H9 (cell line): Measurements from ENCODE around the gene UBE3C. TPM values are rescaled to one million over a fixed set of nuclear protein-coding genes. Genes with fewer than 3 reads are reported as not detected.

ENCODE experiments used
- DNase-seq: peaks from one replicate; pipeline ENCODE4 v3.0.0-alpha.2; 2017
- H2AFZ ChIP-seq: one replicate; pipeline ENCODE4 v1.6.1; 2013; ENCODE audit warnings: mild to moderate bottlenecking, low read length, control low read depth, moderate library complexity
- H2AK5ac ChIP-seq: 2 replicates; pipeline ENCODE4 v1.6.1; 2013; ENCODE audit warnings: low read length, control low read depth, mixed read lengths; ENCODE audit not compliant: insufficient read length
- H2BK120ac ChIP-seq: one replicate; pipeline ENCODE4 v1.6.1; 2013; ENCODE audit warnings: low read depth, mild to moderate bottlenecking, low read length, control low read depth, inconsistent platforms; ENCODE audit not compliant: poor library complexity, severe bottlenecking
- H2BK12ac ChIP-seq: 2 replicates; pipeline ENCODE4 v1.6.1; 2013; ENCODE audit warnings: low read length, control low read depth, mixed read lengths, low read depth; ENCODE audit not compliant: insufficient read length
- H2BK15ac ChIP-seq: 2 replicates; pipeline ENCODE4 v1.6.1; 2013; ENCODE audit warnings: low read depth, low read length, control low read depth
- H2BK20ac ChIP-seq: one replicate; pipeline ENCODE4 v1.6.1; 2013; ENCODE audit warnings: low read depth, mild to moderate bottlenecking, low read length, control low read depth, inconsistent platforms; ENCODE audit not compliant: poor library complexity, severe bottlenecking
- H2BK5ac ChIP-seq: 2 replicates; pipeline ENCODE4 v1.6.1; 2013; ENCODE audit warnings: low read length, control low read depth, mixed read lengths; ENCODE audit not compliant: insufficient read length
- H3K14ac ChIP-seq: 2 replicates; pipeline ENCODE4 v1.6.1; 2013; ENCODE audit warnings: low read length, control low read depth; ENCODE audit not compliant: insufficient read depth
- H3K18ac ChIP-seq: 2 replicates; pipeline ENCODE4 v1.6.1; 2013; ENCODE audit warnings: low read depth, mild to moderate bottlenecking, mixed read lengths, low read length, control low read depth; ENCODE audit not compliant: insufficient read length
- H3K23ac ChIP-seq: 2 replicates; pipeline ENCODE4 v1.6.1; 2013; ENCODE audit warnings: low read length, control low read depth, mixed read lengths, low read depth; ENCODE audit not compliant: insufficient read length
- H3K23me2 ChIP-seq: 2 replicates; pipeline ENCODE4 v1.6.1; 2013; ENCODE audit warnings: low read depth, mild to moderate bottlenecking, mixed read lengths, low read length, control low read depth; ENCODE audit not compliant: insufficient read length, poor library complexity, severe bottlenecking
- H3K27ac ChIP-seq: 2 replicates; pipeline ENCODE4 v1.5.1; 2013; ENCODE audit warnings: low read length, control low read depth, mixed read lengths, low read depth; ENCODE audit not compliant: insufficient read length
- H3K27me3 ChIP-seq: 2 replicates; pipeline ENCODE4 v1.6.1; 2013; ENCODE audit warnings: low read length, control low read depth, inconsistent platforms; ENCODE audit not compliant: insufficient read depth
- H3K4ac ChIP-seq: 2 replicates; pipeline ENCODE4 v1.6.1; 2013; ENCODE audit warnings: low read depth, mild to moderate bottlenecking, control low read depth, inconsistent platforms, low read length, moderate library complexity
- H3K4me1 ChIP-seq: 2 replicates; pipeline ENCODE4 v1.6.1; 2013; ENCODE audit warnings: low read length, control low read depth, inconsistent platforms; ENCODE audit not compliant: insufficient read depth
- H3K4me2 ChIP-seq: 2 replicates; pipeline ENCODE4 v1.6.1; 2013; ENCODE audit warnings: low read length, control low read depth, mixed read lengths; ENCODE audit not compliant: insufficient read length, insufficient read depth
- H3K56ac ChIP-seq: 2 replicates; pipeline ENCODE4 v1.6.1; 2013; ENCODE audit warnings: low read depth, mild to moderate bottlenecking, mixed read lengths, low read length, control low read depth; ENCODE audit not compliant: insufficient read length
- H3K79me1 ChIP-seq: 2 replicates; pipeline ENCODE4 v1.6.1; 2013; ENCODE audit warnings: low read depth, mild to moderate bottlenecking, moderate library complexity, low read length, control low read depth, inconsistent platforms; ENCODE audit not compliant: insufficient read depth, poor library complexity, severe bottlenecking
- H3K79me2 ChIP-seq: 2 replicates; pipeline ENCODE4 v1.6.1; 2013; ENCODE audit warnings: low read length, control low read depth, inconsistent platforms; ENCODE audit not compliant: insufficient read depth
- H3K9ac ChIP-seq: 2 replicates; pipeline ENCODE4 v1.6.1; 2013; ENCODE audit warnings: low read length, control low read depth, mixed read lengths; ENCODE audit not compliant: insufficient read length; ENCODE audit errors: extremely low read depth
- H3K9me3 ChIP-seq: one replicate; pipeline ENCODE4 v1.6.1; 2013; ENCODE audit warnings: low read depth, low read length, inconsistent platforms; ENCODE audit not compliant: control insufficient read depth
- H3T11ph ChIP-seq: one replicate; pipeline ENCODE4 v1.6.1; 2013; ENCODE audit warnings: mild to moderate bottlenecking, low read length, control low read depth, inconsistent platforms
- H4K20me1 ChIP-seq: one replicate; pipeline ENCODE4 v1.6.1; 2013; ENCODE audit not compliant: control insufficient read depth, insufficient read length, insufficient read depth
- H4K5ac ChIP-seq: 2 replicates; pipeline ENCODE4 v1.6.1; 2013; ENCODE audit warnings: low read depth, mild to moderate bottlenecking, mixed read lengths, low read length, control low read depth; ENCODE audit not compliant: insufficient read length
- H4K8ac ChIP-seq: replicated peaks from 2 replicates; pipeline ENCODE4 v1.6.1; 2013; ENCODE audit warnings: low read length, control low read depth, mixed read lengths, low read depth; ENCODE audit not compliant: insufficient read length
- H4K91ac ChIP-seq: 2 replicates; pipeline ENCODE4 v1.6.1; 2013; ENCODE audit warnings: low read depth, mild to moderate bottlenecking, moderate library complexity, mixed read lengths, low read length, control low read depth; ENCODE audit not compliant: insufficient read length
- H3K27ac Mint-ChIP-seq, 3 experiments: 2 replicates in 2 of 3; 3 replicates in 1 of 3; pipeline ENCODE4 v1.8.0; 2020 to 2021; ENCODE audit warnings: mixed read lengths in 3 of 3, mild to moderate bottlenecking in 1 of 3, moderate library complexity in 1 of 3
- H3K27me3 Mint-ChIP-seq: 2 replicates; pipeline ENCODE4 v1.8.0; 2021; ENCODE audit warnings: low read depth, mild to moderate bottlenecking, moderate library complexity, mixed read lengths
- H3K36me3 Mint-ChIP-seq, 3 experiments: 2 replicates in 2 of 3; 3 replicates in 1 of 3; pipeline ENCODE4 v1.8.0; 2020 to 2021; ENCODE audit warnings: low read depth in 3 of 3, mixed read lengths in 3 of 3; ENCODE audit not compliant: insufficient read depth in 1 of 3
- H3K4me1 Mint-ChIP-seq, 2 experiments: 2 replicates each; pipeline ENCODE4 v1.8.0; 2020; ENCODE audit warnings: mixed read lengths in 2 of 2
- H3K4me3 Mint-ChIP-seq, 2 experiments: 2 replicates in 1 of 2; 3 replicates in 1 of 2; pipeline ENCODE4 v1.8.0; 2020 to 2021; ENCODE audit warnings: mild to moderate bottlenecking in 2 of 2, mixed read lengths in 2 of 2, moderate library complexity in 1 of 2
- H3K9me3 Mint-ChIP-seq, 2 experiments: 2 replicates in 1 of 2; 3 replicates in 1 of 2; pipeline ENCODE4 v1.8.0; 2020; ENCODE audit warnings: mild to moderate bottlenecking in 2 of 2, mixed read lengths in 2 of 2, moderate library complexity in 1 of 2
- CTCF ChIP-seq: fragments of 200-600 bp; sonication (generic); conservative IDR thresholded peaks from 3 replicates; pipeline ENCODE4 v1.8.0; 2021; ENCODE audit warnings: antibody characterized with exemption, mild to moderate bottlenecking
- WGBS: extraction: QIAGEN DNeasy Blood & Tissue Kit; methylation state at CpG from one replicate; pipeline ENCODE4 v1.1.7; 2013; ENCODE audit warnings: missing lambda C conversion rate, low lambda C conversion rate, mixed read lengths; ENCODE audit not compliant: insufficient read length; ENCODE audit errors: extremely low coverage; 5-methylcytosine and 5-hydroxymethylcytosine counted together
- total RNA-seq: library from RNA; stranded (reverse); gene quantifications from 2 replicates; pipeline ENCODE4 v1.2.1, GENCODE V29; 2021

The UBE3C gene
- total RNA-seq, 1 experiment from 2014 or later = 63.3 TPM

GRCh38 chr7:157248659-157249058 lies 109.9 kb downstream of the UBE3C start:
- Histone ChIP-seq H3K18ac (no peak overlapping the region), H3K56ac (no peak overlapping the region), H2BK20ac (no peak overlapping the region), H4K5ac (no peak overlapping the region), H4K20me1 (no peaks in the 10 kb centered on the region), H3K79me1 (no peaks in the 10 kb centered on the region), H2AK5ac (no peak overlapping the region), H3K14ac (no peak overlapping the region), H3K23ac (no peak overlapping the region), H3K9ac (no peak overlapping the region), H3T11ph (no peak overlapping the region), H3K4me1 (no peaks in the 10 kb centered on the region), H2AFZ (no peak overlapping the region), H3K4ac (no peak overlapping the region), H3K9me3 (no peaks in the 10 kb centered on the region), H3K23me2 (no peaks in the 10 kb centered on the region), H3K4me2 (no peak overlapping the region), H2BK12ac (no peak overlapping the region), H3K27ac (no peak overlapping the region), H2BK15ac (no peak overlapping the region), H2BK5ac (no peak overlapping the region), H4K8ac (no peak overlapping the region), H2BK120ac (no peak overlapping the region), H3K27me3 (no peaks in the 10 kb centered on the region), H3K79me2 (no peaks in the 10 kb centered on the region), H4K91ac (no peak overlapping the region)
- no peaks in the 10 kb centered on the region for H3K27me3 Mint-ChIP-seq
- no peak for DNase-seq
- peaks cover 16 to 39% (median 17%) of the 10 kb centered on the region in 3 experiments; a peak in 6 of 7 replicates for H3K36me3 Mint-ChIP-seq
- no CpG with 5 or more reads among the region's 14 CpGs for WGBS
- 0 out of 4 replicates have a peak, but pooled peaks cover 0 to 2% of the 10 kb centered on the region in 2 experiments for H3K4me1 Mint-ChIP-seq
- H3K9me3 Mint-ChIP-seq = no peaks in the 10 kb centered on the region
- H3K4me3 Mint-ChIP-seq = no peak overlapping the region
- H3K27ac Mint-ChIP-seq = no peak overlapping the region; a peak in 1 of 7 replicates
- no peak for TF ChIP-seq CTCF
